GM21737 (cell line): ENCODE measurements around the gene FBLN2.
"Not testable (repeated sequence)": the region's sequence is repeated elsewhere in the genome, so short reads cannot be mapped to it uniquely, and the experiment has no call there.

ENCODE experiments used
- ATAC-seq: cut with Tn5 transposase; IDR thresholded peaks from one replicate; pipeline ENCODE4 v1.9.1; 2021; ENCODE audit warnings: mild to moderate bottlenecking, moderate library complexity; ENCODE audit not compliant: unreplicated experiment

FBLN2 gene

DNA sequence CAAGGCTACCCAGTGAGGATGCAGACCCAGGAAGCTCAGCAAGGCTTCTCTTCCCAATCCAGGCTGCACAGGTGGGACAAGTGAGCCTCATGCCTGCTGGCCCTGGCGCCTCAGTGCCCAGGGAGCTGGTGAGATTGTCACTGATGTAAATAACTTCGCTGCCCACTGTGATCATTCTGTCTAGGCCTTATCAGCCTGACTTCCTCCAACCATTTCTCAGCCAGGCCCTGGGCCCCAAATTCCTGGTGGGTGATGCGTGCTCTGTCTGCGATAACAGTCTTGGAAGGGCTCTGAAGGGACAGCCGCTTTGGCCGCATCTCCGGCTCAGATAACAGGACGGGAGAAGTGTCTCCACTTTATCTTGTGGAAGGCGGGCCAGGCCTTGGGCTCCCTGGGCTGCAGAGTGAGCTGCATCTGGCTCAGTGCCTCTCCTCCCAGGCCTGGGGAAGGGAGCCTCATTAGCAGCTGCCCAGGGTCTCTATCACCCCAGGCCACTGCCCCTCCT lies 2.2 kb upstream of the FBLN2 start:
- no peak for ATAC-seq

DNA sequence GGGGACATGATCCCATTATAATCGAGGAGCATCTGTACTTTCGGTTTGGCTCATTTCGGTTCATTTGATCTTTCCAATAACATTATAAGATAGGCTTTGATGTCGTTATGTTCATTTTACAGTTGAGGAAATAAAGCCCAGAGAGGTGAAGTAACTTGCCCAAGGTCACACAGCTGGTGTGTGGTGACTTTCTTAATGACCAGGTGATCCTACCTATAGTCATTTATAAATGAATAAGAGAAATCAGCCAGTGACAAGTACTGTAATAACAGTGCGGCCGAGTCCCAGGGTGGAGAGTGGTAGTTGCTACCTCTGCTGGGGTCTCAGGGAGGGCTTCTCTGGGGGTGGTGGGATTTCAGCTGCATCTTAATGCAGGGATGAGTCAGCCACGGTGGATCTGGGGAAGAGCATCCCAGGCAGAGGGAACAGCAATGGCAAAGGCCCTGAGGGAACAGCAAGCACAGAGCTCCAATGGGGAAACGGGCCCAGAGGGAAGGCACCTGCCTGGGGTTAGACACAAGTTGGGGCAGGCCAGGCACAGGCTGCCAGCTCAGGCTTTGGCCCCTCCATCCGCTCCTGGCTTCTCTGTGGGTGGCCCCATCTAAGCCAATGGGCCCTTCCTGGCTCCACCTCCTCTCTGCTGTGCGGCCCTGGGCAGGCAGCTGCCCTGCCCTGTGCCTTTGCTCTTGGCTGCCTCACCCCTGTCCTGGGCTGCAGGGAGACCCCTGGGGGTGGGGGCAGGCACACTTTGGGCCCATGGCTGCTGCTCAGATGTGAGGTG lies 1.1 kb upstream of the FBLN2 start:
- ATAC-seq = no peak

DNA sequence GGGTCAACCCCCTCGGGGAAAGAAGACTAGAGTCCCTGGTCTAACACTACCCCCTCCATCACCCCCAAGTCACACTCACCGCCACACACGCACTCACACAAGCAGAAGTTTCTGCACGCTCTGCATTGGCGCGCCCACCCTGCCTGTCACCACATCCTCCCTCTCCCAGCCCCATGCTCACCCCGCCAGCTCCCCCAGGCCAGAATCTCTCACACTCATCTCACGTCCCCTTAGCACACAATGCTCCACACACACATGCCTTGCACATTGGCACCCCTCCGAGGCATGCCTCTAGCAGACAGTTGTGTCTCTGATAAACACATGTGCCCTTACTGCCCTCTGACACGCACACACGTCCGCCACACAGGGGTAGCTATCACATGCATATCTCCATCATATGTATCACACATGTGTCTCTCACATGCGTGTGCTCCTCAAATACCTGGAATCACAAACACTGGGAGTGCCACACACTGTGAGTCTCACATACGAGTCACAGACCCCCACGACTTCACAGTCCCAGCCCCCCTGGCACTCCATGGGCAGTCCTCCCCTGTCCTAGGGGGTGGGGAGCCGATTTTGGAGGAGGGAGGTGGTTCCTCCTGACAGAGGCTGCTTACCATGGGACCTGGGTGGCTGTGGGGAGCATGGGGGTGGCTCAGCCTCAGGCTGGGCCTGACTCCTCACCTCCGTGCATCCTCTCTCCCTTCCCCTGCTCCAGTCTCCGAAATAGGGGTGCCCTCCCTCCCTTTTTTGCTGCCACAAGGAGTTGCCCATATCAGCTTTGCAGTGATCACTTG lies 898 bp downstream of the FBLN2 start:
- ATAC-seq = no peak

DNA sequence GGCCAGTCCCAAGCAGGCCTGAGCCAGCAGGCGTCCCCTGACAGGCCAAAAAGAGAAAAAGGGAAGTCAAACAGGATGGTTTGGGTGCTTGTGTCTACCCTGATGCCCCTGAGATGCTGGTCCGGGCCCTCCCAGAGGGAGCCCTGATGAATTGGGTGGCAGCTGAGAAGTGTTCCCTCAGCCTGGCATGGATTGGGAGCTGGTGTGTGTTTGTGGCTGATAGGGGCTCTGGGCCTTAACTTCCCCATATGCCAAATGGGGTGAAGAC lies 1.4 kb downstream of the FBLN2 start:
- no peak for ATAC-seq

DNA sequence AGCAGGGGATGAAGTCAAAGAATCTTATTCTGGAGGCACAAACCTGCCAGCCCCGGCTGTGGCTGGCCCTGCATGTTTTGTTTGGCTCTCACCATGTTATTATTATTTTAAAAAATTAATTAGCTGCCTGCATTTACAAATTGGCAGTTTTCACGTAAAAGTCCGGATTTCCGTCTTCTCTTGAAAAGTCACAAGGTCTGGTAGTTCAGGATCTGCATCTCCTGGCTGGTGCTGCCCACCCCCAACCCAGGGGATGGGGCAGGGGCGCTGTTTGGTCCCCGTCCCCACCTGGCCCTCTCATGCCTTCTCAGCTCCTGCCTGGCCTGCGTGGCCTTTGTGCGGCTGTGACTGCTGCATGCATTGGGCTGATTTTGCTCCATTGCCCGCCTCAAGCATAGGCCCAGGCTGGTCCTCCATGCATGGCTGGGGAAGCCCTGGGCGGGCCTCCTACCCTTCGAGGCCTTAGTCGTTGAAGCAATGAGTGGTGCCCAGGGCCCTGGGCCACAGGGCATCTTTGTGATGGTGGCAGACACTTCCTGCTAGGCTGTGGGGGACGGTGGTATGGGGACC lies 2.0 kb downstream of the FBLN2 start:
- ATAC-seq = no peak

DNA sequence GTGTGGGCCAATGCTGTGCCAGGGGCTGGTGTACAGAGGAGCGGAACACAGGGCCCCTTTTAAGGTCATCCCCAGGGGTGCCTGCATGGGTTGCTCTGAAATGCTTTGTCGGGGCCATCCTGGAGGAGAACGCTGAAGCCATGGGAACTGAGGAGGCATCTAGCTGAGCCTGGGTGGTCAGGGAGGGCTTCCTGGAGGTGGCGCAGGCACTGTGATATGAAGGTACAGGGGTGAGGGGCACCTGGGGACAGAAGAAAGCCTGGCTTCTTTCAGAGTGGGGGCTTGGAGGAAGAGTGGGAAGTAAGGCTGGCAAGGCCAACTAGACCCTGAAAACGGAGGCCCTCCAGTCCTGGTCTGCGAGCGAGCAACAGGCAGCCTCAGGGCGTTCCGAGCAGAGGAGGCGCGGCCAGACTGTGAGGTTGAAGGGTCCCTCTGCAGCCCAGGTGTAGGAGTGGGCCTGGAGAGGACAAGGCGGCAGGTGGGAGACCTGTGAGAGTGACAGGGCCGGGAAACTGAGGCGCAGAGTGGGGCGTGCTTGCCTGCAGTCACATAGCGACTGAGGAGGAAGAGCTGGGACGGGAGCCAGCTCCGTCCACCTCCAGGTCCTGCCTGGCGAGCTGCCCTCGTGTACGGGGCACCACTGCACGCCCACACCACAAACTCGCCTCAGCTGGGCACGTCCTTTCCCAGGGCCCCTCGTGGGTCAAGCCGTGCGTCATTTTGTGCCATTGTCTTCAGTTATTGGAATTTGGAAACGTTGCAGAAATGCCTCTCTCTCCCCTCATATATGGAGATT lies 4.1 kb downstream of the FBLN2 start:
- ATAC-seq = no peak

DNA sequence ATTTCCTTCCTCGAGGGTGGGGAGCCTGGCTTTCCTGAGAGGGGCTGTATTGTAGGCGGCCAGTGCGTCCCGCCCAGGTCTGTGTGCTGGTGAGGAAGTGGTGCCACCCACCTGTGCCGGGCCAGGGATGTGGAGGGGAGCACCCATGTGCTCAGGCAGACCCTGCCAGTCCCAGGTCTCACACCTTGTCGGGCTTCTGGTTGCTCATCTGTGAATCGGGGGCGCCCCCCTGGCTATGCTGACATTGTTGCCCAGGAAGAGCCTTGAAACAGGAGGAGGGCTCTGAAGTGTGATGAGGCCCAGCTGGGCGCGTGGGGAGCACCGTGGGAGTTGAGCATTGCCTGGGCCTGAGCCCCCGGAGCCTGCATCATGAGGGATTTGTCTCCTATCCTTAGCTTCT lies 4.8 kb downstream of the FBLN2 start:
- no peak for ATAC-seq

DNA sequence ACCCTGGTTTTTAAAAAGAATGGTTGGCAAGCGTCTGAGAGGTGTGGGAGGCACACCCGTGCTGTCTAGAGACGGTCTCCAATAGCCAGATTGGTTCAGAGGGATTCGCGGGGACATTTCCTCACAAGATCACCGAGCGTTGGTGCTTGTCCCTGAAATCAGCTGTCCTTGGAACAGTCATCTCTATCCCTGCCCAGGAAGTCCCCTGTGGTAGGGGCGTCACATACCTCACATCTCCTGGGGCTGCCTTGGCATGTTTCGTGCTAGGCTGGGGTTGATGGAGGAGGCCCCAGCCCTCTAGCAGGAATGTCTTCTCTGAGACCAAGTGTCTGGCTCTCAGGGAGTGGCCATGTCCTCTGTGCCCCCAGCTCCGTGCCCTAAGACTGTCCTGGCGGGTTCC lies 6.8 kb downstream of the FBLN2 start:
- no peak for ATAC-seq

DNA sequence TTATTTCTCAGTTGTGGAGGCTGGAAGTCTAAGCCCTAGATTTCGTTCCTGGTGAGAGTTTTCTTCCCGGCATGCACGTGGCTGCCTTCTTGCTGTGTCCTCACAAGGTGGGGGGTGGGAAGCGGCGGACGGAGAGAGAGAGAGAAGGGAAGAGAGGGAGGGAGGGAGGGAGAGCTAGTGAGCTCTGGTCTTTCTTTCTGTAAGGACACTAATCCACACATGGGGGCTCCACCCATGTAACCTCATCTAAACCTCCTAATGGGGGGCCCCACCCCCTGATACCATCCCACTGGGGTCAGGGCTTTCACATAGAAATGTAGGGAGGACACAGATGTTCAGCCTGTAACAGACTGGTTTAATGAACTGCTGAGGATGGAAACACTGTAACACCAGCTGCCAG lies 7.3 kb downstream of the FBLN2 start:
- ATAC-seq = no peak

DNA sequence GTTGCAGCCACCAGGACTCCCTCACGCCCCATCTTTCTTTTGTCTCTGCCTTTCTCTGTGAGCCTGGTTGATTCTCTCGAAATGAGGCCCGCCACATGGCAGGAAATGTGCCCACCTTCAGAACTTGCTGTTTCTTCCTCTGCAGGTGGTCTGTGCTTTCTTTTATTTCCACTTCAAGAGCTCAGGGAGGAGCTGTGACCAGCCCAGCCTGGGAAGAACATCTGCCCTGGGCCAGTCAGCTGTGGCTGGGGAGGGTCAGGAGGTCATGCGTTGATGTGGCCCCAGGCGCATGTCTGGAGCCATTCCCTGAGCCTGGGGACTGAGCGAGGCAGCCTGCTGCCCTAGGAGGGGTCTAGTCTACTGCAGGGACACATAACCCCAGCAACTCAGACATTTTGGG lies 8.0 kb downstream of the FBLN2 start:
- ATAC-seq = no peak

DNA sequence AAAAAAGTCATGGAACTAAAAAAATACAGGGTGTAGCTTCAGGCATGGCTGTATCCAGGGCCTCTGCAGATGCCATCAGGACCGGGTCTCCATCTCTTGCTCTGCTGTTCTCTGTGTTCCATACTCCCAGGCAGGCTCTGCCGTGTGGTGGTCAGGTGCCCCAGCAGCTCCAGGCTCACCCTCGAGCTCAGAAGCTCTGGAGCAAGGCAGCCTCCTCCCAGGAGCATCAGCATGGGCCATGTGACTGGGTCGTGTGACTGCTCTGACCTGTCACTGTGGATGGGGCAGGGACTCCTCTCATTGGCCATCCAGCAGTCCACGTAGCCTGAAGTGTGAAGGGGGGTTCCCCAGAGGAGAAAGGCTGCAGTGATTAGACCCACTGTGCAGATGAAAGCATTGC lies 8.5 kb downstream of the FBLN2 start:
- no peak for ATAC-seq

DNA sequence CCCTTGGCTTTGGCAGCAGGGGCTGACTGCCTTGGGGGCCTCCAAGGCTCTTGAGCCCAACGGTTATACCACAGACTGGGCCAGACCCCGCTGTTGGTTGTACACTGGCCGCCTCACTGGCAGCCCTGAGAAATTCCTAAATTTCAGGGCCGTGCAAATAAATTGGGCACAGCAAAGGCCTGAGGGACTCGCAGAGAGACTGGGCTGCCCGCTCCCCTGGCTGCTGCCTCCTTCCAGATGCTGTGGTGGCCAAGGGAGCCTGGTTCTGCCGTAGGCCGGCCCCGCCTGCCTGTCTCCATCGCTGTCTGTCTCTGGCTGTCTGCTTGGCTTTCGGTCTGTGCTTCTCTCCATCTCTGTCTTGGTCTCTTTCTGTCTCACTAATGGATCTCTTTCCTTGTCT lies 9.0 kb downstream of the FBLN2 start:
- no peak for ATAC-seq

DNA sequence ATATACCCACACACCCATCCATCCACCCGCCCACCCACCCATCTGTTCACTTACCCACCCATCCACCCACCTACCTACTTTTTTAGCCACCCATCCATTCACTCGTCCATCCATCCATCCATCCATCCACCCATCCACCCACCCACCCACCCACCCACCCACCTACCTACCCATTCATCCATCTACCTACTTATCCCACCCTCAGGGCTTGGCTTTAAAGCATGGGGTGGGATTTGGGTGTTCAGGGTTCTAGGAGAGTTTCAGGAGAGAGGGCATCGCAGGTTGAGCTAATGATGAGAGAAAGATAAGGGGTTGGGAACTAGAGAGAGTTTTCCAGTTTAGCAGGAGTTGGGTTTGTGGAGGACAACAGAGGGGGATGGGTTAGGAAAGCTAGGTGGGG lies 9.7 kb downstream of the FBLN2 start:
- no peak for ATAC-seq

DNA sequence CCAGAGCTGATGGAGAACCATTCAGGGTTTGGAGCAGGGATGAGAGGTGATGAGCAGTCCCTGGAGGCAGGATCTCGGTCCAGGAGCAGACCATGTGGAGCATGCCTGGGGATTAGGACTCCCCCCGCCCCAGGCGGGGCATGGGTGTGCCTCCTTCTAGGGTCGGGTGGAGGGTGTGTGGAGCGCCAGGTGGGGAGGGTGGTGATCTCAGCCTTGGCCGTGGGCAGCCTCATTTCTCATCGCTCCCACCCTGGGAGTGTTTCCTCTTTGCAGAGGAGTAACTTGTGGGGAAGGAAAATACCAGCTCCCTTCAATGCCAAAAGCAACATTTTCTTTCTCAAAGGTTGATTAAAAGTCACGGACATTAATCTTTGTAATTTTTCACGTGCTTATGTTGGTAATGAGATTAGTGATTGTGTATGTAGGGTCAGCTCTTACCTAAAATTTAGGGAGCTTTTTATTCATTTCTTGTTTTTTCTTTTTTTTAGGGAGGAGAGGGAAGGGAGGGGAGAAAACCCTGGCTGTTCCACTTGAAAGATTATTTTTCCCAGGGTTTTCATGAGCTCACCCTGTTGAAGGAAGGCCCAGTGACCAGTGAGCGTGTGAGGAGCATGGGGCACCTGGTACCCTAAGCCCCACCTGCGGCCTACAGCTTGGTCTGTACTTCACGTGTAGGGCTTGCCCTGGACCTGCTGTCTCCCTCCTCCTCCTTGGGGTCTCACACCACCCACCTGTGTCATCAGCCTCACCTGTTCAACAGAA lies 11.0 kb downstream of the FBLN2 start:
- ATAC-seq = no peak

DNA sequence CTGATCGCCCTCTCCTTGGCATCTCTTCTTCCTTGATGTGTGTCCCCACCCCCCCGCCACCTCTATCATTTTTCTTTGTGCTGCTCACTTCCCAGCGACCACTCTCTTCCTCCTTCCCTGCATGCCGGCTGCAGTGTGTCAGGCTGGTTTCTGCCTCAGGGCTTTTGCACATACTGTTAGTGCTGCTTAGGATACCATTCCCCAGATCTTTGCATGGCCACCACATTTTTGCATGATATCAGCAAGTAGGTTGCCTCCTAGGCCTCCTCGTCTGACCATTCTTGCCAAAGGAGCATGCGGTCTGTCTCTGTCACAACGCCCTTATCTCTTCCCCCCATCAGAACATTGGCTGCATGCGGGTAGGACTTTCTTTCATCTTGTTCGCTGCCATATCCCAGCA lies 12.5 kb downstream of the FBLN2 start:
- ATAC-seq = no peak

DNA sequence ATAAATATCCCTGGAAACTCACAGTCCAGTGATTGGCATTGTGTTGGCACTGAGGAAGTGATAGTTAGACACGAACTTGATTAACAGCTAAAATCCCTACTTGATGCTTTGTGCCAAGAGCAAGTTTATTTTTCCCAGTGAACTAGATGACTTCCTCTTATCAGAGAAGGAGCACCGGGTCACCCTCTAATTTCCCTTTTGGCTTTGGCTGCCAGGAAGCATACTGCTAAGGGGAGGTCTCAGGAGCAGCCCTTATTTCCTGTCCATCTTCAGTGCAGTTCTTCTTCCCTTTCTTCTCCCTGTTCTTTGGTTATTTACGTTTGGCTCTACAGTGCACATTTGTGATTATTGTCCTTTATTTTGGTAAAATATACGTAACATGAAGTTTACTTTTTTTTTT lies 13.0 kb downstream of the FBLN2 start:
- no peak for ATAC-seq

DNA sequence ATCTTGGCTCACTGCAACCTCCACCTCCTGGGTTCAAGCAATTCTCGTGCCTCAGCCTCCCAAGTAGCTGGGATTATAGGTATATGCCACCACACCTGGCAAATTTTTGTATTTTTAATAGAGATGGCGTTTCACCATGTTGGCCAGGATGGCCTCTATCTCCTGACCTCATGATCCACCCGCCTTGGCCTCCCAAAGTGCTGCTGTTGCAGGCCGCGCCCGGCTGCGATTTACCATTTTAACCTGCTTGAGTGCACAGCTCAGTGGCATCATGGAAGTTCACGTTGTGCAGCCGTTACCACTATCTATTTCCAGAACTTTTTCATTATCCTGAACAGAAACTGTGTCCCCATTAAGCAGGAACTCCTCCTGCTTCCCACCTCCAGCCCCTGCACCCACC lies 13.5 kb downstream of the FBLN2 start:
- not testable (repeated sequence) for ATAC-seq

DNA sequence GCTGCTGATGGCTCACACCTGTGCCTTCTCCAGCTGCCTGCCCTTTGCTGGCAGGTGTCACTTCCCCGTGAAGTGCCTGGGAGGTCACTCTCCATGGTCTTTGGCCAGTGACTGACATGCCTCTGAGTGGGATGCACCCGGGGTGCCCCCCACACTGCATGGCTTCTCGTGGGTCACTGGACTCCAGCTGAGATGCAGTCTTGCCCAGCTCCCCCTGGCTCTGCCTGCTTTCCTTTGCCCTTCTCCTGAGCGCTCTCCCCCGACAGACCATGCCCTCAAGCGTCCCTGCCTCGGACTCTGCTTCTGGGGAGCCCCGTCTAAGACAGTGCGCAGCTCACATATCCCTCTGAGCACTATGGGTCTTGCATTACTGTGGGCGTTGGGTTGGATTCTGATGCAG lies 14.4 kb downstream of the FBLN2 start:
- no peak for ATAC-seq

DNA sequence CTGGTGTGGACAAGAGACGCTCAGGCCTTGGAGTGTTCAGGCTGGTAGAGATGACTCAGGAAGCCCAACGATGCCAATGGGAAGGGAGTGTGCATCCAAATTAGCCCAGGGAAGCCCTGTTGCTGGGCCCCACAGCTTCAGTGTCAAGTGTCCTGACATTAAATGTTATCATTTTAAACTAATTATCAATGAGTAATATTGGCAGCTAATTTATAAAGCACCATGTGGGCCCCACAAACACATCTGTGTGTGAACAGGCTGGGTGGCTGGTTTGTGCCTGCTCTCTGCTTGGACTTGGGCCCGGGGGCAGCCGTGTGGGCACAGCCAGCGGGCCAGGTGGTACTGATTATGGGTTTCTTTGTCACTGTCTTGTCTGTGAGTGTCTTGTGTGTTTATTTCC lies 15.0 kb downstream of the FBLN2 start:
- ATAC-seq = no peak

DNA sequence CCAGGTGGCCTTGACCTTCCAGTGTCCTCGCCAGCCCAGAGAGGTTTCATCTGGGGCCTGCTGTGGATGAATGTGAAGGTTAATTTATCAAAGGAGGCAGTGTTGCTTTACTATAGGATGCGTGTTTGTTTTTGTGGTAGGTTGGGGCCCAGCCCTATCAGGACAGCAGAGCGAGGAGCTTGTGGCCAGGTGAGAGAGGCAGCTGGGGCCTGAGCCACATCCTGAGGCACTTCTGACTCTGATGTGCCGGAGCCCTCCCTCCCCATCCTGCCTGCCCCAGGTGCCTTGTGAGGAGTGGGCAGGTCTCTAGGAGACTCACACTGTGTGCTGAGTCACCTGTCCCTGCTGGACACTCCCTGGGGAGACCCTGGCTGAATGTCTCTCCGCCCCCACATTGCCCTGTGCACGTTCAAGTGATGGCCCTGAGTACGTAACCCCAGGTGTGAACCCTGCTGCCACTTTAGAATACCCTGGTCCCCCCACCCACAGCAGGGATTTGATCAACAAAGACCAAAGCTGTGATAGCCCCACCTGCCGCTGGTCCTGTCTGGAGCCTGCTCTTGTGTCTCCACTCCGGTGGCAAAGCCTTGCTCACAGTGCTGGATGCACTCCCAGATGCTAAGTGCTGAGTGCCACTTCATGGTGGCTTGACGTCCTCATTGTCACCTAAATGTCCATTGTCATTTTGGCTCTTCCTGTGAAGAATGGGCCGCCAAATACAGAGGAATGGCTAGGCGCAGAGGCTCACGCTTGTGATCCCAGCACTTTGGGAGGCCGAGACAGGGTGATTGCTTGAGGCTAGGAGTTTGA lies 16.0 kb downstream of the FBLN2 start:
- ATAC-seq = no peak
